Suprapubic skin (tissue), 4 donors: ENCODE data around the gene TMEM44. TPM values are rescaled to one million over a fixed set of nuclear protein-coding genes. Genes with fewer than 3 reads are reported as not detected.
A peak's percentile ranks its signal among the peaks of the same experiment; 100 is the strongest.

Source experiments
- DNase-seq, 2 donors: peaks; one replicate each; pipeline ENCODE4 v3.0.0-alpha.2; 2019; ENCODE audit warnings: low spot score in 2 of 2
- H3K27ac ChIP-seq: fragments of 200-600 bp; sonication (generic); one replicate; pipeline ENCODE4 v1.5.1; 2019
- H3K27me3 ChIP-seq: fragments of 200-600 bp; sonication (generic); one replicate; pipeline ENCODE4 v1.5.1; 2019
- H3K36me3 ChIP-seq: fragments of 200-600 bp; sonication (generic); one replicate; pipeline ENCODE4 v1.5.1; 2019
- H3K4me1 ChIP-seq: fragments of 200-600 bp; sonication (generic); one replicate; pipeline ENCODE4 v1.5.1; 2019
- H3K4me3 ChIP-seq: fragments of 200-600 bp; sonication (generic); one replicate; pipeline ENCODE4 v1.5.1; 2019; ENCODE audit warnings: mild to moderate bottlenecking
- H3K9me3 ChIP-seq: fragments of 200-600 bp; sonication (generic); one replicate; pipeline ENCODE4 v1.5.1; 2019
- CTCF ChIP-seq, 2 donors: fragments of 200-600 bp in 1 of 2; fragments of 450-650 bp in 1 of 2; sonication (generic) in 1 of 2; IDR thresholded peaks; one replicate each; pipeline ENCODE4 v1.5.1; 2016 to 2019; ENCODE audit warnings: antibody characterized with exemption in 2 of 2, mild to moderate bottlenecking in 1 of 2, moderate library complexity in 1 of 2
- EP300 ChIP-seq: sonication (generic); formaldehyde crosslinking; IDR thresholded peaks from one replicate; pipeline ENCODE4 v1.6.1; 2017; ENCODE audit warnings: antibody characterized with exemption
- POLR2A ChIP-seq, 2 donors: fragments of 450-650 bp; IDR thresholded peaks; one replicate each; pipeline ENCODE4 v1.6.1; 2017; ENCODE audit warnings: antibody characterized with exemption in 2 of 2, mild to moderate bottlenecking in 2 of 2, moderate library complexity in 2 of 2
- POLR2AphosphoS5 ChIP-seq, 3 donors: sonication (generic); formaldehyde crosslinking; IDR thresholded peaks; one replicate each; pipeline ENCODE4 v1.6.1; 2017; ENCODE audit warnings: antibody characterized with exemption in 3 of 3
- WGBS: methylation state at CpG from one replicate; pipeline ENCODE4 v1.1.5; 2018; 5-methylcytosine and 5-hydroxymethylcytosine counted together
- total RNA-seq, 4 donors: library from RNA; depleted of rRNA; stranded (reverse); fragments of >200 nt; gene quantifications; one replicate each; pipeline ENCODE4 v1.1.0, GENCODE V29; 2016

The TMEM44 gene
- total RNA-seq, 4 donors from 2014 or later: 1.5 to 8.2 (median 4.7) TPM

GRCh38 chr3:194676471-194676870 is 43.3 kb upstream of the TMEM44 start:
- no peak overlapping the region for H3K27ac ChIP-seq
- no peak for DNase-seq
- H3K36me3 ChIP-seq: no peaks in the 10 kb centered on the region
- no peak overlapping the region for H3K4me3 ChIP-seq
- H3K9me3 ChIP-seq: no peaks in the 10 kb centered on the region
- H3K4me1 ChIP-seq: peaks cover 20% of the 10 kb centered on the region
- H3K27me3 ChIP-seq: no peaks in the 10 kb centered on the region
- WGBS: 75% methylated on average over 1 of the region's 1 CpG
- TF ChIP-seq EP300 (no peak), POLR2A (IDR thresholded peaks at IDR 0.05) (no peak), POLR2AphosphoS5 (IDR thresholded peaks at IDR 0.05) (no peak), CTCF (IDR thresholded peaks at IDR 0.05) (no peak)

- DNase-seq: no peak
- peak overlapping the region; percentile 70 for H3K27ac ChIP-seq
- no peaks in the 10 kb centered on the region for H3K9me3 ChIP-seq
- no peaks in the 10 kb centered on the region for H3K27me3 ChIP-seq
- no peaks in the 10 kb centered on the region for H3K36me3 ChIP-seq
- 30% methylated on average over 4 of the region's 4 CpGs for WGBS
- H3K4me1 ChIP-seq: peaks cover 28% of the 10 kb centered on the region
- no peak for TF ChIP-seq POLR2A (IDR thresholded peaks at IDR 0.05)
- no peak for TF ChIP-seq EP300
- TF ChIP-seq POLR2AphosphoS5 (IDR thresholded peaks at IDR 0.05): no peak
- no peak for TF ChIP-seq CTCF (IDR thresholded peaks at IDR 0.05)
- no peak overlapping the region for H3K4me3 ChIP-seq
These were observed 42.5 kb upstream of the TMEM44 start for GRCh38 chr3:194675680-194676079.

- H3K4me1 ChIP-seq: peaks cover 33% of the 10 kb centered on the region
- no peak for DNase-seq
- H3K4me3 ChIP-seq: no peak overlapping the region
- peak overlapping the region; percentile 70 for H3K27ac ChIP-seq
- TF ChIP-seq POLR2A (IDR thresholded peaks at IDR 0.05) (no peak), EP300 (no peak), CTCF (IDR thresholded peaks at IDR 0.05) (no peak), POLR2AphosphoS5 (IDR thresholded peaks at IDR 0.05) (no peak)
- 45% methylated on average over 12 of the region's 12 CpGs for WGBS
- no peaks in the 10 kb centered on the region for H3K36me3 ChIP-seq
- H3K9me3 ChIP-seq: no peaks in the 10 kb centered on the region
- H3K27me3 ChIP-seq: no peaks in the 10 kb centered on the region
These were observed 41.9 kb upstream of the TMEM44 start for GRCh38 chr3:194675081-194675640.

- Histone ChIP-seq H3K36me3 (no peaks in the 10 kb centered on the region), H3K27ac (no peak overlapping the region), H3K27me3 (no peaks in the 10 kb centered on the region), H3K4me1 (peaks cover 37% of the 10 kb centered on the region), H3K4me3 (no peak overlapping the region), H3K9me3 (no peaks in the 10 kb centered on the region)
- WGBS: 61% methylated on average over 3 of the region's 3 CpGs
- DNase-seq: no peak
- TF ChIP-seq EP300 (no peak), CTCF (IDR thresholded peaks at IDR 0.05) (no peak), POLR2AphosphoS5 (IDR thresholded peaks at IDR 0.05) (no peak), POLR2A (IDR thresholded peaks at IDR 0.05) (no peak)
These were observed 40.5 kb upstream of the TMEM44 start for GRCh38 chr3:194673761-194674160.

- WGBS: 43% methylated on average over 5 of the region's 5 CpGs
These were observed 39.7 kb upstream of the TMEM44 start for GRCh38 chr3:194672876-194673275.

More at GRCh38 chr3:194672876-194673275, 39.7 kb upstream of the TMEM44 start:
- Histone ChIP-seq H3K9me3 (no peaks in the 10 kb centered on the region), H3K36me3 (no peaks in the 10 kb centered on the region), H3K27ac (peak overlapping the region; percentile 93), H3K4me1 (peaks cover 37% of the 10 kb centered on the region), H3K27me3 (no peaks in the 10 kb centered on the region), H3K4me3 (peak overlapping the region; percentile 62)
- TF ChIP-seq POLR2A (IDR thresholded peaks at IDR 0.05) (no peak), CTCF (IDR thresholded peaks at IDR 0.05) (no peak), EP300 (no peak), POLR2AphosphoS5 (IDR thresholded peaks at IDR 0.05) (no peak)
- DNase-seq: no peak
